PC-9 (cell line): ENCODE measurements around the gene CDR2L. TPM values are rescaled to one million over a fixed set of nuclear protein-coding genes. Genes with fewer than 3 reads are reported as not detected.
A peak's percentile ranks its signal among the peaks of the same experiment; 100 is the strongest.

Experiments
- BruUV-seq: library from RNA; stranded (reverse); fragments of 400-500 nt; replicated peaks from 2 replicates; lab custom pipeline; 2021; lab: Mats Ljungman, UMichigan
- CTCF ChIA-PET: fragments of 300-600 bp; sonication (Branson Sonifier 250); formaldehyde crosslinking; loops from one replicate; lab custom pipeline; 2022; ENCODE audit warnings: antibody characterized with exemption; lab: Charles Lee
- POLR2A ChIA-PET: fragments of 300-600 bp; sonication (Branson Sonifier 250); formaldehyde crosslinking; loops from one replicate; lab custom pipeline; 2022; ENCODE audit warnings: antibody characterized with exemption; ENCODE audit not compliant: unreplicated experiment; lab: Charles Lee
- DNase-seq, 2 experiments: peaks; one replicate each; pipeline versions ENCODE4 v3.0.0 to v3.0.0-alpha.2; 2015 to 2022; ENCODE audit warnings: mixed read lengths in 1 of 2
- H2AFZ ChIP-seq: fragments of 200-600 bp; sonication (generic); 2 replicates; pipeline ENCODE4 v1.8.1; 2017; ENCODE audit warnings: antibody characterized with exemption
- H3F3A ChIP-seq: fragments of 200-600 bp; sonication (generic); 2 replicates; pipeline ENCODE4 v1.8.1; 2017; ENCODE audit warnings: antibody characterized with exemption, mild to moderate bottlenecking, low read depth; ENCODE audit not compliant: insufficient read depth
- H3K27ac ChIP-seq: fragments of 200-600 bp; sonication (generic); 2 replicates; pipeline ENCODE4 v1.6.1; 2016; ENCODE audit warnings: mixed run types
- H3K27me3 ChIP-seq: fragments of 200-600 bp; sonication (generic); 2 replicates; pipeline ENCODE4 v1.6.1; 2016; ENCODE audit warnings: low read depth, mixed run types; ENCODE audit not compliant: insufficient read depth
- H3K36me3 ChIP-seq: fragments of 200-600 bp; sonication (generic); 2 replicates; pipeline ENCODE4 v1.6.1; 2016; ENCODE audit warnings: low read depth, mixed run types
- H3K4me1 ChIP-seq: fragments of 200-600 bp; sonication (generic); replicated peaks from 2 replicates; pipeline ENCODE4 v1.6.1; 2016; ENCODE audit warnings: mixed run types; ENCODE audit not compliant: insufficient read depth
- H3K4me2 ChIP-seq: fragments of 200-600 bp; sonication (generic); 2 replicates; pipeline ENCODE4 v1.6.1; 2017; ENCODE audit warnings: mixed run types
- H3K4me3 ChIP-seq: fragments of 200-600 bp; sonication (generic); 2 replicates; pipeline ENCODE4 v1.6.1; 2016; ENCODE audit warnings: mixed run types
- H3K79me2 ChIP-seq: fragments of 200-600 bp; sonication (generic); 2 replicates; pipeline ENCODE4 v1.6.1; 2017; ENCODE audit warnings: low read depth, mixed run types
- H3K9me2 ChIP-seq: fragments of 200-600 bp; sonication (generic); 2 replicates; pipeline ENCODE4 v1.8.1; 2017; ENCODE audit warnings: mild to moderate bottlenecking; ENCODE audit not compliant: insufficient read depth
- H3K9me3 ChIP-seq: fragments of 200-600 bp; sonication (generic); 2 replicates; pipeline ENCODE4 v1.8.1; 2016; ENCODE audit warnings: low read depth; ENCODE audit not compliant: insufficient read depth
- H4K20me1 ChIP-seq: fragments of 200-600 bp; sonication (generic); 2 replicates; pipeline ENCODE4 v1.8.1; 2017; ENCODE audit not compliant: insufficient read depth
- CTCF ChIP-seq: fragments of 200-600 bp; sonication (generic); conservative IDR thresholded peaks from 2 replicates; pipeline ENCODE4 v1.6.1; 2017; ENCODE audit warnings: mixed run types, antibody characterized with exemption, mild to moderate bottlenecking, moderate library complexity
- EZH2 ChIP-seq: fragments of 200-600 bp; sonication (generic); IDR thresholded peaks from 2 replicates; pipeline ENCODE4 v1.8.0; 2017; ENCODE audit warnings: antibody characterized with exemption, low read depth
- intact Hi-C: fragments of 100-400 bp; cut with micrococcal nuclease; formaldehyde crosslinking; loops from one replicate; pipeline ENCODE4 v1.10.0; 2022; ENCODE audit not compliant: unreplicated experiment
- total RNA-seq: library from RNA; stranded (reverse); gene quantifications from 2 replicates; pipeline ENCODE4 v1.2.3, GENCODE V29; 2021

Gene CDR2L
- total RNA-seq, 1 experiment from 2014 or later: 15.1 TPM

- DNase-seq: peak in 1 of 2 experiments; percentile 24
- Histone ChIP-seq H3K4me3 (peak overlapping the region; percentile 84), H4K20me1 (peaks cover 7% of the 10 kb centered on the region; the same call in 1 of the 2 replicates), H2AFZ (peak overlapping the region; percentile 88), H3K9me2 (no peaks in the 10 kb centered on the region), H3K27ac (no peak overlapping the region), H3K4me1 (peaks cover 22% of the 10 kb centered on the region), H3K27me3 (no peaks in the 10 kb centered on the region), H3K9me3 (no peaks in the 10 kb centered on the region), H3K36me3 (peaks cover 5% of the 10 kb centered on the region; the same call in 1 of the 2 replicates), H3F3A (peaks cover 26% of the 10 kb centered on the region; the same call in 1 of the 2 replicates), H3K79me2 (peaks cover 45% of the 10 kb centered on the region), H3K4me2 (peak overlapping the region; percentile 94)
- TF ChIP-seq EZH2: no peak
- no peak for TF ChIP-seq CTCF
- no TSS peak for BruUV-seq
- intact Hi-C loops: loop anchor here (2.0 to 5.0 kb wide), 2 partner anchors 49 to 85 kb away; no protein-coding TSS in a partner anchor
- CTCF ChIA-PET: interaction anchor here (0.6 to 0.7 kb wide), 2 partner anchors 67 to 126 kb away, joined by 3 to 6 read pairs; no protein-coding TSS in a partner anchor
- POLR2A ChIA-PET: interaction anchor here (0.6 kb wide), 1 partner anchor 73 kb away, joined by 5 read pairs; no protein-coding TSS in a partner anchor
Measured at GRCh38 chr17:75047398-75048098, 60.1 kb downstream of the CDR2L start.

- H3K4me1 ChIP-seq: peaks cover 22% of the 10 kb centered on the region
- peaks cover 8% of the 10 kb centered on the region for H3K36me3 ChIP-seq
- POLR2A ChIA-PET: interaction anchor here (0.7 kb wide), 1 partner anchor 87 kb away, joined by 5 read pairs; no protein-coding TSS in a partner anchor
- intact Hi-C loops: loop anchor here (5.0 kb wide), 1 partner anchor 86 kb away; no protein-coding TSS in a partner anchor
- H3K4me2 ChIP-seq: peak overlapping the region; percentile 94
- no TSS peak for BruUV-seq
- H4K20me1 ChIP-seq: peaks cover 7% of the 10 kb centered on the region; the same call in 1 of the 2 replicates
- TF ChIP-seq EZH2: no peak
- TF ChIP-seq CTCF: no peak
- H3F3A ChIP-seq: peaks cover 26% of the 10 kb centered on the region; the same call in 1 of the 2 replicates
- no peak overlapping the region for H2AFZ ChIP-seq
- CTCF ChIA-PET: no interaction called here
- H3K27ac ChIP-seq: no peak overlapping the region
- H3K9me2 ChIP-seq: no peaks in the 10 kb centered on the region
- no peak for DNase-seq
- H3K27me3 ChIP-seq: no peaks in the 10 kb centered on the region
- H3K4me3 ChIP-seq: peak overlapping the region; percentile 84; the same call in 1 of the 2 replicates
- no peaks in the 10 kb centered on the region for H3K9me3 ChIP-seq
- H3K79me2 ChIP-seq: peaks cover 45% of the 10 kb centered on the region
Measured at GRCh38 chr17:75048249-75048878, 60.9 kb downstream of the CDR2L start.

DNA sequence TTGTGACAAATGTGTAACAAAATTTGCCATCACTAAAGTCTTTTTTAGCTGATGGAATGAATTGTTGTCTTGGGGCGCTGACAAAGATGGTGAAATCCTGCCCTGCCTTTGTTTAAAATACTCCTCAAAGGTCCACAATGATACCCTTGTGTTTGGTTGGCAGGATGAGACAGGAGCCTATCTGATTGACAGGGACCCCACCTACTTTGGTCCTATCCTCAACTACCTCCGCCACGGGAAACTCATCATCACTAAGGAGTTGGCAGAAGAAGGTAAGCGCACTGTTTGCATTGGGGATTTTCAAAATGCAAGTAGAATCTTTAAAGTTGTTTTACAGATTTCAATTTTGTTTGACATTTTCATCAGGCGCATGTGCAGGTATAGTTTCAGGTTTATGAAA, 61.6 kb downstream of the CDR2L start:
- no TSS peak for BruUV-seq
- CTCF ChIA-PET: interaction anchor here (0.6 kb wide), 1 partner anchor 30 kb away, joined by 3 read pairs; no protein-coding TSS in a partner anchor
- no peaks in the 10 kb centered on the region for H3K9me2 ChIP-seq
- POLR2A ChIA-PET: no interaction called here
- H3F3A ChIP-seq: peaks cover 26% of the 10 kb centered on the region; the same call in 1 of the 2 replicates
- peaks cover 7% of the 10 kb centered on the region; the same call in 1 of the 2 replicates for H4K20me1 ChIP-seq
- peak overlapping the region; percentile 84; the same call in 1 of the 2 replicates for H3K4me3 ChIP-seq
- peaks cover 10% of the 10 kb centered on the region for H3K36me3 ChIP-seq
- H3K27ac ChIP-seq: no peak overlapping the region
- H3K4me1 ChIP-seq: peaks cover 22% of the 10 kb centered on the region
- TF ChIP-seq EZH2 (no peak), CTCF (no peak)
- H3K27me3 ChIP-seq: no peaks in the 10 kb centered on the region
- peak overlapping the region; percentile 94; the same call in 1 of the 2 replicates for H3K4me2 ChIP-seq
- H3K79me2 ChIP-seq: peaks cover 45% of the 10 kb centered on the region
- no peaks in the 10 kb centered on the region for H3K9me3 ChIP-seq
- no peak for DNase-seq
- H2AFZ ChIP-seq: no peak overlapping the region
- intact Hi-C loops: loop anchor here (5.0 kb wide), 1 partner anchor 87 kb away; no protein-coding TSS in a partner anchor
